HCT116 (cell line): ENCODE results near the gene ACER3. TPM values are rescaled to one million over a fixed set of nuclear protein-coding genes. Genes with fewer than 3 reads are reported as not detected.

ENCODE experiments used
- ATAC-seq: fragments of 200-7000 bp; cut with Tn5 transposase; 2 replicates; pipeline ENCODE4 v1.9.1; 2020; ENCODE audit warnings: mild to moderate bottlenecking, moderate library complexity
- BruUV-seq: library from RNA; stranded (reverse); fragments of 400-500 nt; replicated peaks from 2 replicates; lab custom pipeline; 2021; lab: Mats Ljungman, UMichigan
- CTCF ChIA-PET: fragments of 300-600 bp; sonication (Branson Sonifier 250); formaldehyde crosslinking; loops from one replicate; lab custom pipeline; 2021; ENCODE audit warnings: antibody characterized with exemption; lab: Charles Lee
- POLR2A ChIA-PET: fragments of 300-600, 350-600 bp; sonication (Branson Sonifier 250); formaldehyde crosslinking; loops from one replicate; lab custom pipeline; 2021; ENCODE audit warnings: antibody characterized with exemption; lab: Charles Lee
- RAD21 ChIA-PET, 2 experiments: fragments of 300-600 bp; sonication (Branson Sonifier 250); formaldehyde crosslinking; loops; one replicate each; lab custom pipeline; 2023; ENCODE audit warnings: low total read pairs in 2 of 2; ENCODE audit not compliant: uncharacterized antibody in 2 of 2, unreplicated experiment in 2 of 2, low non-redundant PET in 1 of 2; lab: Charles Lee
- DNase-seq: peaks from one replicate; pipeline ENCODE4 v3.0.0-alpha.2; 2010; ENCODE audit warnings: low read depth, low spot score
- H2AFZ ChIP-seq: fragments of 200-600 bp; shearing (Covaris generic), sonication (generic); 2 replicates; pipeline ENCODE4 v1.6.1; 2017; ENCODE audit warnings: low read depth, mixed run types, mixed read lengths, antibody characterized with exemption, low read length; ENCODE audit not compliant: poor library complexity, severe bottlenecking
- H3K27ac ChIP-seq: 2 replicates; pipeline ENCODE4 v1.5.1; 2012; ENCODE audit warnings: low read depth, low read length
- H3K27me3 ChIP-seq: fragments of 200-600 bp; sonication (generic); 2 replicates; pipeline ENCODE4 v1.6.1; 2016; ENCODE audit warnings: mixed run types, low read length, mixed read lengths; ENCODE audit not compliant: insufficient read depth
- H3K36me3 ChIP-seq, 2 experiments: fragments of 200-500 bp in 1 of 2; fragments of 200-600 bp in 1 of 2; sonication (Bioruptor generic) in 1 of 2; sonication (generic) in 1 of 2; 2 replicates each; pipeline versions ENCODE4 v1.5.1 to v1.6.1; 2014 to 2016; ENCODE audit warnings: low read length in 2 of 2, inconsistent platforms in 1 of 2, mixed read lengths in 1 of 2, mixed run types in 1 of 2; ENCODE audit not compliant: insufficient read depth in 2 of 2, control insufficient read depth in 1 of 2
- H3K4me1 ChIP-seq, 2 experiments: fragments of 200-600 bp in 1 of 2; sonication (generic) in 1 of 2; 2 replicates each; pipeline versions ENCODE4 v1.5.1 to v1.6.1; 2012 to 2017; ENCODE audit warnings: low read length in 2 of 2, inconsistent platforms in 1 of 2, mild to moderate bottlenecking in 1 of 2, mixed read lengths in 1 of 2, mixed run types in 1 of 2, moderate library complexity in 1 of 2; ENCODE audit not compliant: insufficient read depth in 2 of 2, control insufficient read depth in 1 of 2
- H3K4me2 ChIP-seq: fragments of 200-600 bp; sonication (generic); 2 replicates; pipeline ENCODE4 v1.6.1; 2017; ENCODE audit warnings: mixed run types, low read length, mixed read lengths
- H3K4me3 ChIP-seq, 2 experiments: fragments of 200-600 bp in 1 of 2; sonication (generic) in 1 of 2; replicated peaks in 1 of 2; 2 replicates each; pipeline ENCODE4 v1.5.1; 2011 to 2016; ENCODE audit warnings: low read length in 2 of 2, control low read depth in 1 of 2, low read depth in 1 of 2, mild to moderate bottlenecking in 1 of 2, mixed read lengths in 1 of 2, mixed run types in 1 of 2
- H3K79me2 ChIP-seq: fragments of 200-600 bp; sonication (generic); 2 replicates; pipeline ENCODE4 v1.6.1; 2017; ENCODE audit warnings: mild to moderate bottlenecking, mixed run types, low read length, moderate library complexity, mixed read lengths; ENCODE audit not compliant: insufficient read depth
- H3K9ac ChIP-seq: fragments of 200-600 bp; sonication (generic); 2 replicates; pipeline ENCODE4 v1.6.1; 2016; ENCODE audit warnings: low read length, mixed read lengths
- H3K9me2 ChIP-seq: fragments of 200-600 bp; sonication (generic), shearing (Covaris generic); 2 replicates; pipeline ENCODE4 v1.6.1; 2017; ENCODE audit warnings: mixed run types, mild to moderate bottlenecking, moderate library complexity; ENCODE audit not compliant: insufficient read depth
- H3K9me3 ChIP-seq, 2 experiments: fragments of 200-500 bp in 1 of 2; fragments of 200-600 bp in 1 of 2; sonication (Bioruptor generic) in 1 of 2; sonication (generic) in 1 of 2; 2 replicates each; pipeline ENCODE4 v1.6.1; 2014 to 2017; ENCODE audit warnings: low read length in 2 of 2, mixed read lengths in 2 of 2, inconsistent platforms in 1 of 2, low read depth in 1 of 2, mild to moderate bottlenecking in 1 of 2, mixed run types in 1 of 2, moderate library complexity in 1 of 2; ENCODE audit not compliant: control insufficient read depth in 1 of 2, insufficient read depth in 1 of 2
- H4K20me1 ChIP-seq: fragments of 200-600 bp; sonication (generic), shearing (Covaris generic); 2 replicates; pipeline ENCODE4 v1.6.1; 2017; ENCODE audit warnings: mixed run types, mild to moderate bottlenecking, moderate library complexity; ENCODE audit not compliant: insufficient read depth
- CBX3 ChIP-seq: IDR thresholded peaks from 2 replicates; pipeline ENCODE4 v1.6.1; 2012; ENCODE audit warnings: low read depth
- CEBPB ChIP-seq: IDR thresholded peaks from 2 replicates; pipeline ENCODE4 v1.6.1; 2012; ENCODE audit warnings: low read depth
- EGR1 ChIP-seq: IDR thresholded peaks from 2 replicates; pipeline ENCODE4 v1.6.1; 2012; ENCODE audit warnings: low read depth
- ELF1 ChIP-seq: IDR thresholded peaks from 2 replicates; pipeline ENCODE4 v1.6.1; 2012; ENCODE audit warnings: low read depth, borderline replicate concordance
- EZH2phosphoT487 ChIP-seq: fragments of 200-600 bp; IDR thresholded peaks from 2 replicates; pipeline ENCODE4 v1.6.1; 2018; ENCODE audit warnings: antibody characterized with exemption, borderline replicate concordance
- FOSL1 ChIP-seq: IDR thresholded peaks from 2 replicates; pipeline ENCODE4 v1.6.1; 2012; ENCODE audit warnings: low read depth
- SIN3A ChIP-seq: IDR thresholded peaks from 2 replicates; pipeline ENCODE4 v1.6.1; 2012; ENCODE audit warnings: low read depth
- ZFX ChIP-seq: fragments of 450-650 bp; IDR thresholded peaks from 2 replicates; pipeline ENCODE4 v1.6.1; 2017
- intact Hi-C: fragments of 100-400 bp; cut with micrococcal nuclease; formaldehyde crosslinking; loops from 2 replicates; pipeline ENCODE4 v1.10.0; 2022
- total RNA-seq: library from RNA; stranded (reverse); gene quantifications from one replicate; pipeline ENCODE4 v1.2.1, GENCODE V29; 2021; ENCODE audit not compliant: unreplicated experiment
- TF ChIP-seq, protein P1 (sequence below): IDR thresholded peaks from 2 replicates; pipeline ENCODE4 v1.6.1; 2011; ENCODE audit warnings: mild to moderate bottlenecking, low read length, moderate library complexity; ENCODE audit not compliant: insufficient replicate concordance; ENCODE audit errors: extremely low read depth
- TF ChIP-seq, protein P2 (sequence below), 3 experiments: fragments of 200-600 bp in 1 of 3; sonication (generic) in 1 of 3; IDR thresholded peaks in 2 of 3; conservative IDR thresholded peaks in 1 of 3; 2 replicates each; pipeline ENCODE4 v1.5.1; 2012 to 2017; ENCODE audit warnings: low read depth in 2 of 3, low read length in 2 of 3, antibody characterized with exemption in 1 of 3, borderline replicate concordance in 1 of 3, control low read depth in 1 of 3, mild to moderate bottlenecking in 1 of 3, mixed read lengths in 1 of 3, mixed run types in 1 of 3, moderate library complexity in 1 of 3; ENCODE audit not compliant: insufficient read depth in 1 of 3

The ACER3 gene
- total RNA-seq, 1 experiment from 2014 or later: 19.1 TPM

DNA sequence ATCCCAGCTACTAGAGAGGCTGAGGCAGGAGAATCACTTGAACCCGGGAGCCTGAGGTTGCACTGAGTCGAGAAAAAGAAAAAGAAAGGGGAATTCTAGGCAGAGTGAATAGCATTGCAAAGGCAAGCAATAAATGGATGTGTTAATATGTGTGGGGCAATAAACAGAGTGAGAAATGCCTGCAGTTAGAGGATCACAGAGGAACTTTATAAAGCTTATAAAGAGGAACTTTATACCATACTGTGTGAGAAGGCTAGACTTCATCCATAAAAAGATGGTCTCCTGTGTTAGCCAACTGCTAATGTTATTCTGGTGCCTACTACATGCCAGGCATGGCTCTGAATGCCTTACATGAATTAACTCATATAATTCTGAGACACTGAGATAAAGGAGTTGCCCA lies 174.3 kb downstream of the ACER3 start:
- no peak overlapping the region for H3K4me3 ChIP-seq
- ATAC-seq: no peak
- CTCF ChIA-PET: interaction anchor here (1.0 to 1.4 kb wide), 3 partner anchors 14 to 115 kb away, joined by 3 to 7 read pairs (median 4); no protein-coding TSS in a partner anchor
- no peak overlapping the region for H2AFZ ChIP-seq
- no peaks in the 10 kb centered on the region for H3K9me2 ChIP-seq
- POLR2A ChIA-PET: no interaction called here
- H3K79me2 ChIP-seq: no peaks in the 10 kb centered on the region
- no peak for DNase-seq
- TF ChIP-seq CEBPB (no peak), CBX3 (no peak), EZH2phosphoT487 (no peak), SIN3A (no peak)
- TF ChIP-seq, all 23 proteins: peak for 0
- H4K20me1 ChIP-seq: no peaks in the 10 kb centered on the region
- no peak overlapping the region for H3K27ac ChIP-seq
- H3K4me2 ChIP-seq: no peak overlapping the region
- intact Hi-C loops: no loop called here
- no peaks in the 10 kb centered on the region for H3K9me3 ChIP-seq
- H3K27me3 ChIP-seq: no peaks in the 10 kb centered on the region
- H3K36me3 ChIP-seq: no peaks in the 10 kb centered on the region
- H3K4me1 ChIP-seq: peaks cover 4 to 17% of the 10 kb centered on the region in 2 experiments; a peak in 3 of 4 replicates
- BruUV-seq: no TSS peak
- H3K9ac ChIP-seq: no peak overlapping the region
- RAD21 ChIA-PET: no interaction called here

DNA sequence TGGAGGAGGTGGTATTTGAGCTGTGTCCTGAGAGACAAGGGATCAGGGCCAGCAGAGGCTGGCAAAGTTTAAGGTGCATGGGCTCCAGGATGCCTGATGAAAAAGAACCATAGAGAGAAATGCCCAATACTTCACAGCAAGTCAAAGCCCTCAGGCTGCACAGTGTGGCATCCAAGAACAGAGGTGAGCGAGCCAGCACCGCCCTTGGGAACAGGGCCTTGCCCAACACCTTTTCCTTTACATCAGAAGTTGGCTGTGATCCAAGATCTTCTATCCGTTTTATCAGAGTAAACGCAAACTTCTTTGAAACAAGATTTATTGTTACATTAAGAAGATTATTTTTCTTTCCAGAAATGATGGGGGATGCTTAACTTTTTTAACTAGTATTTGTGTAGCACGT lies 174.9 kb downstream of the ACER3 start:
- Histone ChIP-seq H3K4me2 (no peak overlapping the region), H3K9ac (no peak overlapping the region), H3K4me1 (peaks cover 4 to 17% of the 10 kb centered on the region in 2 experiments; a peak in 3 of 4 replicates), H3K4me3 (no peak overlapping the region), H3K9me3 (no peaks in the 10 kb centered on the region), H2AFZ (no peak overlapping the region), H4K20me1 (no peaks in the 10 kb centered on the region), H3K36me3 (no peaks in the 10 kb centered on the region), H3K27ac (no peak overlapping the region), H3K9me2 (no peaks in the 10 kb centered on the region), H3K79me2 (no peaks in the 10 kb centered on the region), H3K27me3 (no peaks in the 10 kb centered on the region)
- no peak for TF ChIP-seq EGR1
- no peak for TF ChIP-seq FOSL1
- no peak for TF ChIP-seq ELF1
- TF ChIP-seq, protein P1, sequence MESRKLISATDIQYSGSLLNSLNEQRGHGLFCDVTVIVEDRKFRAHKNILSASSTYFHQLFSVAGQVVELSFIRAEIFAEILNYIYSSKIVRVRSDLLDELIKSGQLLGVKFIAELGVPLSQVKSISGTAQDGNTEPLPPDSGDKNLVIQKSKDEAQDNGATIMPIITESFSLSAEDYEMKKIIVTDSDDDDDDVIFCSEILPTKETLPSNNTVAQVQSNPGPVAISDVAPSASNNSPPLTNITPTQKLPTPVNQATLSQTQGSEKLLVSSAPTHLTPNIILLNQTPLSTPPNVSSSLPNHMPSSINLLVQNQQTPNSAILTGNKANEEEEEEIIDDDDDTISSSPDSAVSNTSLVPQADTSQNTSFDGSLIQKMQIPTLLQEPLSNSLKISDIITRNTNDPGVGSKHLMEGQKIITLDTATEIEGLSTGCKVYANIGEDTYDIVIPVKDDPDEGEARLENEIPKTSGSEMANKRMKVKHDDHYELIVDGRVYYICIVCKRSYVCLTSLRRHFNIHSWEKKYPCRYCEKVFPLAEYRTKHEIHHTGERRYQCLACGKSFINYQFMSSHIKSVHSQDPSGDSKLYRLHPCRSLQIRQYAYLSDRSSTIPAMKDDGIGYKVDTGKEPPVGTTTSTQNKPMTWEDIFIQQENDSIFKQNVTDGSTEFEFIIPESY: no peak
- TF ChIP-seq, protein P2, sequence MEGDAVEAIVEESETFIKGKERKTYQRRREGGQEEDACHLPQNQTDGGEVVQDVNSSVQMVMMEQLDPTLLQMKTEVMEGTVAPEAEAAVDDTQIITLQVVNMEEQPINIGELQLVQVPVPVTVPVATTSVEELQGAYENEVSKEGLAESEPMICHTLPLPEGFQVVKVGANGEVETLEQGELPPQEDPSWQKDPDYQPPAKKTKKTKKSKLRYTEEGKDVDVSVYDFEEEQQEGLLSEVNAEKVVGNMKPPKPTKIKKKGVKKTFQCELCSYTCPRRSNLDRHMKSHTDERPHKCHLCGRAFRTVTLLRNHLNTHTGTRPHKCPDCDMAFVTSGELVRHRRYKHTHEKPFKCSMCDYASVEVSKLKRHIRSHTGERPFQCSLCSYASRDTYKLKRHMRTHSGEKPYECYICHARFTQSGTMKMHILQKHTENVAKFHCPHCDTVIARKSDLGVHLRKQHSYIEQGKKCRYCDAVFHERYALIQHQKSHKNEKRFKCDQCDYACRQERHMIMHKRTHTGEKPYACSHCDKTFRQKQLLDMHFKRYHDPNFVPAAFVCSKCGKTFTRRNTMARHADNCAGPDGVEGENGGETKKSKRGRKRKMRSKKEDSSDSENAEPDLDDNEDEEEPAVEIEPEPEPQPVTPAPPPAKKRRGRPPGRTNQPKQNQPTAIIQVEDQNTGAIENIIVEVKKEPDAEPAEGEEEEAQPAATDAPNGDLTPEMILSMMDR (IDR thresholded peaks at IDR 0.05 in 2 of 3, conservative IDR thresholded peaks at IDR 0.05 in 1 of 3; ENCODE audit: borderline replicate concordance in 1 of 3, insufficient read depth in 1 of 3, low read depth in 2 of 3, low read length in 2 of 3): no peak
- TF ChIP-seq ZFX: no peak
- ChIA-PET RAD21 (no interaction called here), POLR2A (no interaction called here), CTCF (interaction anchor here (0.5 to 1.6 kb wide), 2 partner anchors 12 to 117 kb away, joined by 3 to 4 read pairs; no protein-coding TSS in a partner anchor)
- no peak for ATAC-seq
- DNase-seq: no peak
- intact Hi-C loops: no loop called here
- BruUV-seq: no TSS peak
